H9 (cell line): ENCODE measurements around the gene LAMA5. TPM values are rescaled to one million over a fixed set of nuclear protein-coding genes. Genes with fewer than 3 reads are reported as not detected.

Experiments
- DNase-seq: peaks from one replicate; pipeline ENCODE4 v3.0.0-alpha.2; 2017
- H2AFZ ChIP-seq: one replicate; pipeline ENCODE4 v1.6.1; 2013; ENCODE audit warnings: mild to moderate bottlenecking, low read length, control low read depth, moderate library complexity
- H2AK5ac ChIP-seq: 2 replicates; pipeline ENCODE4 v1.6.1; 2013; ENCODE audit warnings: low read length, control low read depth, mixed read lengths; ENCODE audit not compliant: insufficient read length
- H2BK120ac ChIP-seq: one replicate; pipeline ENCODE4 v1.6.1; 2013; ENCODE audit warnings: low read depth, mild to moderate bottlenecking, low read length, control low read depth, inconsistent platforms; ENCODE audit not compliant: poor library complexity, severe bottlenecking
- H2BK12ac ChIP-seq: 2 replicates; pipeline ENCODE4 v1.6.1; 2013; ENCODE audit warnings: low read length, control low read depth, mixed read lengths, low read depth; ENCODE audit not compliant: insufficient read length
- H2BK15ac ChIP-seq: 2 replicates; pipeline ENCODE4 v1.6.1; 2013; ENCODE audit warnings: low read depth, low read length, control low read depth
- H2BK20ac ChIP-seq: one replicate; pipeline ENCODE4 v1.6.1; 2013; ENCODE audit warnings: low read depth, mild to moderate bottlenecking, low read length, control low read depth, inconsistent platforms; ENCODE audit not compliant: poor library complexity, severe bottlenecking
- H2BK5ac ChIP-seq: 2 replicates; pipeline ENCODE4 v1.6.1; 2013; ENCODE audit warnings: low read length, control low read depth, mixed read lengths; ENCODE audit not compliant: insufficient read length
- H3K14ac ChIP-seq: 2 replicates; pipeline ENCODE4 v1.6.1; 2013; ENCODE audit warnings: low read length, control low read depth; ENCODE audit not compliant: insufficient read depth
- H3K18ac ChIP-seq: 2 replicates; pipeline ENCODE4 v1.6.1; 2013; ENCODE audit warnings: low read depth, mild to moderate bottlenecking, mixed read lengths, low read length, control low read depth; ENCODE audit not compliant: insufficient read length
- H3K23ac ChIP-seq: 2 replicates; pipeline ENCODE4 v1.6.1; 2013; ENCODE audit warnings: low read length, control low read depth, mixed read lengths, low read depth; ENCODE audit not compliant: insufficient read length
- H3K23me2 ChIP-seq: 2 replicates; pipeline ENCODE4 v1.6.1; 2013; ENCODE audit warnings: low read depth, mild to moderate bottlenecking, mixed read lengths, low read length, control low read depth; ENCODE audit not compliant: insufficient read length, poor library complexity, severe bottlenecking
- H3K27ac ChIP-seq: 2 replicates; pipeline ENCODE4 v1.5.1; 2013; ENCODE audit warnings: low read length, control low read depth, mixed read lengths, low read depth; ENCODE audit not compliant: insufficient read length
- H3K27me3 ChIP-seq: 2 replicates; pipeline ENCODE4 v1.6.1; 2013; ENCODE audit warnings: low read length, control low read depth, inconsistent platforms; ENCODE audit not compliant: insufficient read depth
- H3K4ac ChIP-seq: 2 replicates; pipeline ENCODE4 v1.6.1; 2013; ENCODE audit warnings: low read depth, mild to moderate bottlenecking, control low read depth, inconsistent platforms, low read length, moderate library complexity
- H3K4me1 ChIP-seq: 2 replicates; pipeline ENCODE4 v1.6.1; 2013; ENCODE audit warnings: low read length, control low read depth, inconsistent platforms; ENCODE audit not compliant: insufficient read depth
- H3K4me2 ChIP-seq: 2 replicates; pipeline ENCODE4 v1.6.1; 2013; ENCODE audit warnings: low read length, control low read depth, mixed read lengths; ENCODE audit not compliant: insufficient read length, insufficient read depth
- H3K56ac ChIP-seq: 2 replicates; pipeline ENCODE4 v1.6.1; 2013; ENCODE audit warnings: low read depth, mild to moderate bottlenecking, mixed read lengths, low read length, control low read depth; ENCODE audit not compliant: insufficient read length
- H3K79me1 ChIP-seq: 2 replicates; pipeline ENCODE4 v1.6.1; 2013; ENCODE audit warnings: low read depth, mild to moderate bottlenecking, moderate library complexity, low read length, control low read depth, inconsistent platforms; ENCODE audit not compliant: insufficient read depth, poor library complexity, severe bottlenecking
- H3K79me2 ChIP-seq: 2 replicates; pipeline ENCODE4 v1.6.1; 2013; ENCODE audit warnings: low read length, control low read depth, inconsistent platforms; ENCODE audit not compliant: insufficient read depth
- H3K9ac ChIP-seq: 2 replicates; pipeline ENCODE4 v1.6.1; 2013; ENCODE audit warnings: low read length, control low read depth, mixed read lengths; ENCODE audit not compliant: insufficient read length; ENCODE audit errors: extremely low read depth
- H3K9me3 ChIP-seq: one replicate; pipeline ENCODE4 v1.6.1; 2013; ENCODE audit warnings: low read depth, low read length, inconsistent platforms; ENCODE audit not compliant: control insufficient read depth
- H3T11ph ChIP-seq: one replicate; pipeline ENCODE4 v1.6.1; 2013; ENCODE audit warnings: mild to moderate bottlenecking, low read length, control low read depth, inconsistent platforms
- H4K20me1 ChIP-seq: one replicate; pipeline ENCODE4 v1.6.1; 2013; ENCODE audit not compliant: control insufficient read depth, insufficient read length, insufficient read depth
- H4K5ac ChIP-seq: 2 replicates; pipeline ENCODE4 v1.6.1; 2013; ENCODE audit warnings: low read depth, mild to moderate bottlenecking, mixed read lengths, low read length, control low read depth; ENCODE audit not compliant: insufficient read length
- H4K8ac ChIP-seq: replicated peaks from 2 replicates; pipeline ENCODE4 v1.6.1; 2013; ENCODE audit warnings: low read length, control low read depth, mixed read lengths, low read depth; ENCODE audit not compliant: insufficient read length
- H4K91ac ChIP-seq: 2 replicates; pipeline ENCODE4 v1.6.1; 2013; ENCODE audit warnings: low read depth, mild to moderate bottlenecking, moderate library complexity, mixed read lengths, low read length, control low read depth; ENCODE audit not compliant: insufficient read length
- H3K27ac Mint-ChIP-seq, 3 experiments: 2 replicates in 2 of 3; 3 replicates in 1 of 3; pipeline ENCODE4 v1.8.0; 2020 to 2021; ENCODE audit warnings: mixed read lengths in 3 of 3, mild to moderate bottlenecking in 1 of 3, moderate library complexity in 1 of 3
- H3K27me3 Mint-ChIP-seq: 2 replicates; pipeline ENCODE4 v1.8.0; 2021; ENCODE audit warnings: low read depth, mild to moderate bottlenecking, moderate library complexity, mixed read lengths
- H3K36me3 Mint-ChIP-seq, 3 experiments: 2 replicates in 2 of 3; 3 replicates in 1 of 3; pipeline ENCODE4 v1.8.0; 2020 to 2021; ENCODE audit warnings: low read depth in 3 of 3, mixed read lengths in 3 of 3; ENCODE audit not compliant: insufficient read depth in 1 of 3
- H3K4me1 Mint-ChIP-seq, 2 experiments: 2 replicates each; pipeline ENCODE4 v1.8.0; 2020; ENCODE audit warnings: mixed read lengths in 2 of 2
- H3K4me3 Mint-ChIP-seq, 2 experiments: 2 replicates in 1 of 2; 3 replicates in 1 of 2; pipeline ENCODE4 v1.8.0; 2020 to 2021; ENCODE audit warnings: mild to moderate bottlenecking in 2 of 2, mixed read lengths in 2 of 2, moderate library complexity in 1 of 2
- H3K9me3 Mint-ChIP-seq, 2 experiments: 2 replicates in 1 of 2; 3 replicates in 1 of 2; pipeline ENCODE4 v1.8.0; 2020; ENCODE audit warnings: mild to moderate bottlenecking in 2 of 2, mixed read lengths in 2 of 2, moderate library complexity in 1 of 2
- WGBS: extraction: QIAGEN DNeasy Blood & Tissue Kit; methylation state at CpG from one replicate; pipeline ENCODE4 v1.1.7; 2013; ENCODE audit warnings: missing lambda C conversion rate, low lambda C conversion rate, mixed read lengths; ENCODE audit not compliant: insufficient read length; ENCODE audit errors: extremely low coverage; 5-methylcytosine and 5-hydroxymethylcytosine counted together
- total RNA-seq: library from RNA; stranded (reverse); gene quantifications from 2 replicates; pipeline ENCODE4 v1.2.1, GENCODE V29; 2021
- TF ChIP-seq, protein P1 (sequence below): fragments of 200-600 bp; sonication (generic); conservative IDR thresholded peaks from 3 replicates; pipeline ENCODE4 v1.8.0; 2021; ENCODE audit warnings: antibody characterized with exemption, mild to moderate bottlenecking

Gene LAMA5
- total RNA-seq, 1 experiment from 2014 or later: 200 TPM

GRCh38 chr20:62286493-62287064 is 80.5 kb downstream of the LAMA5 start:
- Histone ChIP-seq H3K23ac (no peak overlapping the region), H4K8ac (no peak overlapping the region), H3K9me3 (no peaks in the 10 kb centered on the region), H3K56ac (no peak overlapping the region), H2BK15ac (no peak overlapping the region), H2BK5ac (no peak overlapping the region), H3K79me1 (no peaks in the 10 kb centered on the region), H2BK12ac (no peak overlapping the region), H4K91ac (no peak overlapping the region), H4K5ac (no peak overlapping the region), H2AK5ac (no peak overlapping the region), H2BK20ac (no peak overlapping the region), H2BK120ac (no peak overlapping the region), H2AFZ (no peak overlapping the region), H3K9ac (no peak overlapping the region), H3K23me2 (no peaks in the 10 kb centered on the region), H3K4me2 (no peak overlapping the region), H3K18ac (no peak overlapping the region), H3K27me3 (no peaks in the 10 kb centered on the region), H3K14ac (no peak overlapping the region), H3K27ac (no peak overlapping the region), H4K20me1 (peaks cover 3% of the 10 kb centered on the region), H3K4me1 (no peaks in the 10 kb centered on the region), H3K79me2 (no peaks in the 10 kb centered on the region), H3T11ph (no peak overlapping the region), H3K4ac (no peak overlapping the region)
- H3K9me3 Mint-ChIP-seq: no peaks in the 10 kb centered on the region; a peak in 1 of 5 replicates
- H3K4me1 Mint-ChIP-seq: no peaks in the 10 kb centered on the region
- peaks cover 11 to 50% (median 37%) of the 10 kb centered on the region in 3 experiments; a peak in 6 of 7 replicates for H3K36me3 Mint-ChIP-seq
- WGBS: no CpG with 5 or more reads among the region's 25 CpGs
- H3K4me3 Mint-ChIP-seq: no peak overlapping the region
- H3K27ac Mint-ChIP-seq: peak overlapping the region in 1 of 3 experiments; percentile 62; a peak in 1 of 7 replicates
- no peaks in the 10 kb centered on the region for H3K27me3 Mint-ChIP-seq
- no peak for DNase-seq
- TF ChIP-seq, protein P1, sequence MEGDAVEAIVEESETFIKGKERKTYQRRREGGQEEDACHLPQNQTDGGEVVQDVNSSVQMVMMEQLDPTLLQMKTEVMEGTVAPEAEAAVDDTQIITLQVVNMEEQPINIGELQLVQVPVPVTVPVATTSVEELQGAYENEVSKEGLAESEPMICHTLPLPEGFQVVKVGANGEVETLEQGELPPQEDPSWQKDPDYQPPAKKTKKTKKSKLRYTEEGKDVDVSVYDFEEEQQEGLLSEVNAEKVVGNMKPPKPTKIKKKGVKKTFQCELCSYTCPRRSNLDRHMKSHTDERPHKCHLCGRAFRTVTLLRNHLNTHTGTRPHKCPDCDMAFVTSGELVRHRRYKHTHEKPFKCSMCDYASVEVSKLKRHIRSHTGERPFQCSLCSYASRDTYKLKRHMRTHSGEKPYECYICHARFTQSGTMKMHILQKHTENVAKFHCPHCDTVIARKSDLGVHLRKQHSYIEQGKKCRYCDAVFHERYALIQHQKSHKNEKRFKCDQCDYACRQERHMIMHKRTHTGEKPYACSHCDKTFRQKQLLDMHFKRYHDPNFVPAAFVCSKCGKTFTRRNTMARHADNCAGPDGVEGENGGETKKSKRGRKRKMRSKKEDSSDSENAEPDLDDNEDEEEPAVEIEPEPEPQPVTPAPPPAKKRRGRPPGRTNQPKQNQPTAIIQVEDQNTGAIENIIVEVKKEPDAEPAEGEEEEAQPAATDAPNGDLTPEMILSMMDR: no peak
